Ovary (tissue), 9 donors: ENCODE data around the gene COQ4. TPM values are rescaled to one million over a fixed set of nuclear protein-coding genes. Genes with fewer than 3 reads are reported as not detected.

Experiments
- DNase-seq, 5 donors: peaks; one replicate each; pipeline ENCODE4 v3.0.0-alpha.2; 2019 to 2020
- H3K27ac ChIP-seq, 2 donors: fragments of 200-600 bp; one replicate each; pipeline versions ENCODE4 v1.5.1 to v1.8.0; 2019 to 2022
- H3K27me3 ChIP-seq: fragments of 200-600 bp; one replicate; pipeline ENCODE4 v1.8.0; 2022
- H3K36me3 ChIP-seq: fragments of 200-600 bp; sonication (generic); one replicate; pipeline ENCODE4 v1.5.1; 2019
- H3K4me1 ChIP-seq: one replicate; pipeline ENCODE4 v1.8.1; 2013; ENCODE audit warnings: mild to moderate bottlenecking, moderate library complexity; ENCODE audit not compliant: insufficient read depth
- H3K4me3 ChIP-seq: fragments of 200-600 bp; sonication (generic); one replicate; pipeline ENCODE4 v1.5.1; 2017
- H3K9me3 ChIP-seq, 2 donors: fragments of 200-600 bp in 1 of 2; sonication (generic) in 1 of 2; one replicate each; pipeline versions ENCODE4 v1.5.1 to v1.8.1; 2013 to 2019; ENCODE audit warnings: mild to moderate bottlenecking in 1 of 2, moderate library complexity in 1 of 2
- CTCF ChIP-seq, 3 donors: fragments of 450-650 bp in 2 of 3; fragments of 200-600 bp in 1 of 3; IDR thresholded peaks; one replicate each; pipeline versions ENCODE4 v1.5.1 to v1.8.0; 2016 to 2022; ENCODE audit warnings: antibody characterized with exemption in 3 of 3, mild to moderate bottlenecking in 1 of 3
- EP300 ChIP-seq: sonication (generic); formaldehyde crosslinking; IDR thresholded peaks from one replicate; pipeline ENCODE4 v1.6.1; 2017; ENCODE audit warnings: antibody characterized with exemption
- POLR2A ChIP-seq: fragments of 450-650 bp; IDR thresholded peaks from one replicate; pipeline ENCODE4 v1.6.1; 2017; ENCODE audit warnings: antibody characterized with exemption, mild to moderate bottlenecking, moderate library complexity
- WGBS, 3 donors: extraction: QIAGEN DNeasy Blood & Tissue Kit in 1 of 3; methylation state at CpG; one replicate each; pipeline versions ENCODE4 v1.1.5 to v1.1.7; 2013 to 2017; 5-methylcytosine and 5-hydroxymethylcytosine counted together
- intact Hi-C, 4 donors: fragments of 100-400 bp; cut with DNase I; formaldehyde crosslinking; loops; one replicate each; pipeline versions ENCODE4 v1.11.0 to v1.15.1; 2022 to 2023
- polyA plus RNA-seq, 2 donors: library from polyadenylated mRNA; stranded (reverse); fragments of 200-250 nt in 1 of 2; fragments of 350-450 nt in 1 of 2; fragmentation: Illumina TruSeq in 1 of 2; extraction: RNeasy Lipid Tissue Mini Kit (QIAGEN cat#74804) in 1 of 2; gene quantifications; one replicate each; pipeline ENCODE4 v1.2.3, GENCODE V29; 2013 to 2014
- total RNA-seq, 7 donors: library from RNA; depleted of rRNA in 2 of 7; stranded (reverse); fragments of >200 nt in 2 of 7; fragmentation: NEBNext Ultra II Directional in 3 of 7; extraction: Animal tissue kit (Norgen Biotek cat#: 25700) in 3 of 7; gene quantifications; one replicate each; pipeline versions ENCODE4 v1.1.0 to v1.2.4, GENCODE V29; 2016 to 2023
- donor health status: DM: no; HTN: no; CAD: no; lungs with moderate emphysema.
- donor health status: DM: no; HTN: no; CAD: no.
- donor health status: Bipolar disorder and iron deficiency.
- donor health status: DM: yes; HTN: yes; CAD: no.
- donor health status: DM: no; HTN: no; CAD: no.
- donor health status: DM: yes; HTN: yes; CAD: no.

COQ4 gene
- total and polyA plus RNA-seq, 9 donors = 22.0 to 75.7 (median 34.2) TPM

DNA sequence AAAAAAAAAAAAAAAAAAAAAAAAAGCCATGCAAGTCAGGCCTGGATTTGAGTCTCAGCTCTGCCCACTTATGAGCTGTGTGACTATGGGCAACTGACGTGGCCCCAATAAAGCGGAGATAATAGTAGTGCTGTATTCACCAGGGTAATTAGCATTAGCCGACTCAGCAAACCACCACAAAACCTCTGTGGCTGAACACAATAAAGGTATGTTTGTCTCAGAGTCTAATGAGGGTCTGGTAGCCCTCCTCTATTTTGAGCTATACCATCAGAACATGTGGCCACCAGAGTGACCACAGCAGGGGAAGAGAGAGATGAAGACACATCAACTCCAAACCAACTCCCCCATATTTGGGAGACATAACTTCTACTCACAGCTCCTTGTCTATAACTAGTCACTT is 30.6 kb upstream of the COQ4 start:
- Histone ChIP-seq H3K4me1 (no peaks in the 10 kb centered on the region), H3K27ac (no peak overlapping the region), H3K27me3 (no peaks in the 10 kb centered on the region), H3K4me3 (no peak overlapping the region), H3K36me3 (no peaks in the 10 kb centered on the region), H3K9me3 (no peaks in the 10 kb centered on the region)
- TF ChIP-seq EP300 (no peak), POLR2A (no peak), CTCF (IDR thresholded peaks at IDR 0.05) (no peak)
- 92 to 100% (median 95%) methylated on average over 3 of the region's 3 CpGs for WGBS, 3 donors
- intact Hi-C loops = no loop called here
- DNase-seq = no peak

GRCh38 chr9:128293091-128293490 is 29.5 kb upstream of the COQ4 start:
- Histone ChIP-seq H3K4me1 (no peaks in the 10 kb centered on the region), H3K27ac (no peak overlapping the region), H3K27me3 (no peaks in the 10 kb centered on the region), H3K9me3 (no peaks in the 10 kb centered on the region), H3K4me3 (no peak overlapping the region), H3K36me3 (no peaks in the 10 kb centered on the region)
- no peak for TF ChIP-seq CTCF (IDR thresholded peaks at IDR 0.05)
- no peak for TF ChIP-seq EP300
- no peak for TF ChIP-seq POLR2A
- WGBS, 3 donors = 87 to 89% (median 89%) methylated on average over 4 of the region's 4 CpGs
- DNase-seq = no peak
- intact Hi-C loops = no loop called here

DNA sequence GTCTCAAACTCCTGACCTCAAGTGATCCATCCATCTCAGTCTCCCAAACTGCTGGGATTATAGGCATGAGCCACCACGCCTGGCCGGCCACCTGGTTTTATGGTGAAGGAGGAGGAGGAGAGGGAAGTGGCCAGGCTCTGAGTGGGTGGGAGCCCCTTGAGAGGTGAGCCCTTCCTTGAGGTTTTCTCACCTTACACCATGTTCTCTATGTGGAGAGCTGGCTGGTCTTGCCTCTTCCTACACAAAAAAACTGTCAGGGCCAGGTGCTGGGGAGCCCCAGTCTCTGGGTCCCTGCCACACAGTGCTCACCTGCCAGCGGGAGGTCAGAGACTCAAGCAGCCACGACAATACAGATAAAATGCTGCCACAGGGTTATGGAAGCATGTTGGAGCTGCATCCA is 28.5 kb upstream of the COQ4 start:
- Histone ChIP-seq H3K4me3 (no peak overlapping the region), H3K9me3 (no peaks in the 10 kb centered on the region), H3K27me3 (no peaks in the 10 kb centered on the region), H3K36me3 (no peaks in the 10 kb centered on the region), H3K4me1 (no peaks in the 10 kb centered on the region), H3K27ac (no peak overlapping the region)
- 81 to 90% (median 88%) methylated on average over 4 of the region's 4 CpGs for WGBS, 3 donors
- no peak for TF ChIP-seq CTCF (IDR thresholded peaks at IDR 0.05)
- no peak for TF ChIP-seq POLR2A
- no peak for TF ChIP-seq EP300
- intact Hi-C loops = no loop called here
- DNase-seq = no peak

- TF ChIP-seq CTCF (IDR thresholded peaks at IDR 0.05) = no peak
- TF ChIP-seq POLR2A = no peak
- TF ChIP-seq EP300 = no peak
- no peaks in the 10 kb centered on the region for H3K9me3 ChIP-seq
- H3K27me3 ChIP-seq = no peaks in the 10 kb centered on the region
- no peak overlapping the region for H3K4me3 ChIP-seq
- H3K36me3 ChIP-seq = no peaks in the 10 kb centered on the region
- 77 to 80% (median 77%) methylated on average over 16 of the region's 16 CpGs for WGBS, 3 donors
- DNase-seq = no peak
- intact Hi-C loops = no loop called here
- H3K4me1 ChIP-seq = no peaks in the 10 kb centered on the region
- no peak overlapping the region for H3K27ac ChIP-seq
These were observed 26.1 kb upstream of the COQ4 start for GRCh38 chr9:128296340-128297220.
